NCI-H2196 treated with DMSO at 0.1 percent for 48 hours (cell line): ENCODE measurements around the gene INPPL1.
"Not testable (repeated sequence)": the region's sequence is repeated elsewhere in the genome, so short reads cannot be mapped to it uniquely, and the experiment has no call there.

ENCODE experiments used
- DNase-seq: peaks from one replicate; lab custom pipeline; 2025; ENCODE audit not compliant: unreplicated experiment; lab: John Stamatoyannopoulos, UW

Gene INPPL1

DNA sequence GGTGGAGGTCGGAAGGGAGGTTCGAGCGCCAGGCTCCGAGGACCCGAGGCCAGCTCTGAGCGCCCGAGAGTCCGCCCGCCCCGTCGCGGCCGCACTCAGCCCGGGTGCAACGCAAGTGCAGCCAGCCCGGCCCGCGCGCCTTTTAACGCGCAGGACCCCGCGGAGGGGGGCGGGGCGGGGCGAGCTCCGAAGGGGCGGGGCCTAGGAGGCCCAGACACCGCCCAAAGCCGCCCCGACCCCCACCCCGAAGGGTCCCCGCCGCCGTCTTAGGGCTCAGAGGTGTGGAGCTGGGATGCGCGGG lies 19.4 kb downstream of the INPPL1 start, which contains the start of gene PHOX2A:
TSS of gene PHOX2A (minus strand) at position 117 of the 301 bp plus-strand sequence. CDS start 172 bp downstream, outside the sequence.
- no peak for DNase-seq

DNA sequence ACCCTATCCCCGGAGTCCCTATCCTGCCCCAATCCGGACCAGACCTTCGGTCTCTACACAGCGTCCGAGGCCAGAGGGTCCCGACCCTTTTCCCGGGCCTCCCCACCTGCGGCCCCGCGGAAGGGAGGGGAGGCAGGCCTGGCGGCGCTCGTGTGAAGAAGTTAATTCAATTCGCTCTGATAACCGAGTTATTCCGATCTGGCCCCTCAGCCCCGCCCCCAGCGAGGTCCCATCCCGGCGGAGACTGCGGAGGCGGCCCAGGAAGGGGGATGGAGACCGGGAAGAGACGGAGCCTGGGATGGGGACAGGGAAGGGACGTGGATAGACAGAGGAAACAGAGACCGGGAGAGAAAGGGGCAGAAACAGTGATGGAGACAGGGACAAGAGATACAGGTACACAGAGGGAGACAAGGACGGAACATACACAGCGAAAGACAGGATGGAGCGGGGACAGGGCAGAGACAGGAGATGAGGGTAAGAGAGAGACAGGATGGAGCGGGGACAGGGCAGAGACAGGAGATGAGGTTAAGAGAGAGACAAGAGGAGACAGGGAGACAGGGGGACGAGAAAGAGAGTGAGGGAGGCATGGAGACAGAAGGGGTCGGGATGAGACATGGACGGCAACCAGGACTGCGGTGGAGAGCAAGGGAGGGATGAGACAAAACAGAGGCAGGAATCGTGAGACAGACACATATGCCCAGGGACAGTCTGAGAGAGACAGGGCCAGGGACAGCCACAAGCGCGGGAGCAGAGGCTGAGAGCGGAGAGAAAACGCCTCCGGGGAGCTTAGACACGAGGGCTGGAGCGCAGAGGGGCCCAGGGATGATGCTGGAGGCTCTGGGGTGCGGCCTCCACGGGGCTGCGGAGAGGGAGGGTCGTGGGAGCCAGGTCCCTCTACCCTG lies 20.0 kb downstream of the INPPL1 start:
- DNase-seq: no peak

DNA sequence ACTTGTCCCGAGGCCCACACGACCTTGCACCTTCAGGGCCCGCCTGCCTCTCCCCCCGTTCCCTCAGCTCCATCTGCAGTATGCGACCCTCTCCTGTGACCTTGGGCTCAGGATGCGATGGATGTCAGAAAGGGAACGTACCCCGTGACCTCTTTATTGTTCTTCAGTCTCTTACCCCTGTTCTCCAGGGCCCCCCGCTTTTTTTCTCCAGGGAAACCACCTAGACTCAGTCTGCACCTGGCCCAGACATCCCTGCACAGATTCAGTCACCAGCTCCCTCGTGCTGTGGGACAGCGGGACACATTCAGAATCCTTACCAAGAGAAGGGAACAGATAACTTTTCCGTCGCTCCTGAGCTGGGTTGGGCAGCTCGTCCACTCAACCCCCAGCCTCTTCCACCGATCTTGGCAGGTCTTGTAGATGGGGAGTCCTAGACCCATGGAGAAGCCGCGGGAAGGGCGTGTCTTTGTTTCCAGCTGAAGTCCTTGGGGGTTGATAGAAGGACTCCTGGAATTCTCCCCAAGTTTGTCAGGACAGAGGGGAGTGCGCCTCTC lies 20.8 kb downstream of the INPPL1 start:
- no peak for DNase-seq

DNA sequence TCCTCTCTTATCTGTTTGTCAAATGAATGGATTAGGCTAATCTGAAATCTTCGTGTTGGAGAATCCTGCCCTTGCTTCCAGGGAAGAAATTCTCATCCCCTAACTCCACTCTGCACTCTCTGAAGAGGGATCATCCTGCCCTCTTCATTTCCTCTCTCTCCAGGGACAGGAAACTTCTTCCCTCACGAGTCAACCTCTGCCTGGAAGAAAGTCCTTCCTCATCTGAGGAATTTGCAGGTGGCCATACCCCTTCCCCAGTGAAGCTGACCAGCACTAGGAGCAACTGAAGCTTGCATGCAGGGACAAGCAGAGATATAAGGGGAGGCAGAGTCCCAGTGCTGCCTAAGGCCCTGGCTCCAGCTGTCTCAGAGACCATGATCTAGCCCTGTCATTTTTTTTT lies 23.0 kb downstream of the INPPL1 start:
- DNase-seq: no peak

DNA sequence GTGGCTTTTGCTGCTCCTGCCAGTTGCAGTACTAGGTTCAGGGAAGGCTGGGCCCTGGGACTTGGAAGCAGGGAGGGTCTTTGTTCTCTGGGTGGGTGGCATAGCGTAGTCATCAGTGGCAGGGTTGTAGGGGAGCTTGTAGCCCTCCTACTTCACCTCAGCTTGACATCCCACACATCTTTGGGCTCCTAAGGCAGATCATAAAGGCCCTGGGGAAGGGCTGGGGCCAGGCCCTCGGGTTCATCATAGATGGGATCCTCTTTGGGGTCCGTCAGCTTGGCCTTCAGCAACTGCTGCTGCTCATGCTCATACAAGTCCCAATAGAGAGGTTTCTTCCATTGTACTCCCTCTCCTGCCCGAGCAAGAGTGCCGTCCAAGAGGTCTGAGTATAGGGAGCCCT lies 25.4 kb downstream of the INPPL1 start:
- no peak for DNase-seq

DNA sequence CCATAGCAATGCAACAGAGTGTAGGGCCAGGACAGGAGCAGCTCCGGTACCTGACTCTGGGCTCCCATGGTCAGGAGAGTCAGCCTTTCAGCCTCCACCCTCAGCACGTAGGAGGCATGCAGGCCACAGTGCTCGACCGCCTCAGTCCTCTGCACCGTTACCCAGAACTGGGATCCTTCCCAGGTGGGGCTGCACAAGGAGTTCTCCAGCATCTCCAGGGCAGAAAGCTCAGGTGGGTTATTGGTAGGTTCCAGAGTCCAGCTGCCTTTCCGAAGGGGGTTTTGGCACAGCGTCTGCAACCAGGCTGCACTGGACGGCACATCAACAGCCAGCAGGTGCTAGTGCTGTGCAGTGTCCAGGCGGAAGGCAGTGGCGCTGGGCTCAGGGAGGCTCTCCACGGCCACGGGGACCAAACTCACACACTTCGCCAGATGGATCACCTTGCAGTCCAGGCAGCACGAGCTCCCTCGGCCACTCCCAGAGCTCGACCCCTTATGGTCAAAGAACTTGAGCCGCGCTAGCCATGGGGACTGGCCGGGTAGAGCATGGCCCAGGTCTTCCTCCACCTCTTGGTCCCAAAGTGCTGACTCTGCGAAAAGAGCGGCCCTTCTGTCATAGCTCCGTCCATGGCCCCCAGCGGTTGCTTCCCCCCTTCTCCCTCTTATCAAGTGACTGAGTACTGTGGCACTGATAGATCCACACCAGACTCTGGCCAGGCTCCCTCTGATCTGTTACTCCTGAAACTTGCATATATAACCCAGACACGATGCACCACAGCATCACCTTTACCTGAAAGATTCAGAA lies 26.3 kb downstream of the INPPL1 start:
- no peak for DNase-seq

DNA sequence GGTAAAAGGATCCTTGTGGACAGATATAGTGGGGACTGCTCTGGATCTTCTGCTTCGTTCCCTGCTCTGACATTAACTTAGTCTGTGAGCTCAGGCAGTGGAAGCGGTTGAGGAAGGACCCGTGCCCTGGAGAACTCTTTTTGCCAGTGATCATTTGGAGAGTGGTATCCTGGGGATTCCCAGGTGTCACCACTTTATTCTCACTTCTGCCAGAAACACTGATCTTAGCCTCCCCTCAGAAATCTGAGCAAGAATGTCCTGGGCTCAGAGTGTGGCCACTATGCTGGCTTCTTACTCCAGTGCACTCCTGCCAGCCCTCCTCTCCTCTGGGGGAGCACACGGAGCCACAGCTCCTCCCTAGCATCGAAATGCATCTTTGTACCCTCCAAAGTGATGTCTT lies 27.0 kb downstream of the INPPL1 start:
- no peak for DNase-seq

DNA sequence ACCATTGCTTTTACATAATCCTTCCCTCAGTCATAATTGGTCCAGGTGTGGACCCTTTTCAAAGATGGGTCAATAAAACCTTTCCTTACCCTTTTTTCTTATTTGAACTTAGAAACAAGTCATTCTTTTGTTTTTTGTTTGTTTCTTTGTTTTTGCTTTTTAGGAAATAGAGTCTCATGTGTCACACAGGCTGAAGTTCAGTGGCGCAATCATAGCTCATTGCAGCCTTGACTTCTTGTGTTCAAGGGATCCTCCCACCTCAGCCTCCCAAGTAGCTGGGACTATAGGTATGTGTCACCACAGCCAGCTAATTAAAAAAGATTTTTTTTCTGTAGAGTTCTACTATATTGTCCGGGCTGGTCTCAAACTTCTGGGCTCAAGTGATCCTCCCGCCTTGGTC lies 28.8 kb downstream of the INPPL1 start:
- no peak for DNase-seq

DNA sequence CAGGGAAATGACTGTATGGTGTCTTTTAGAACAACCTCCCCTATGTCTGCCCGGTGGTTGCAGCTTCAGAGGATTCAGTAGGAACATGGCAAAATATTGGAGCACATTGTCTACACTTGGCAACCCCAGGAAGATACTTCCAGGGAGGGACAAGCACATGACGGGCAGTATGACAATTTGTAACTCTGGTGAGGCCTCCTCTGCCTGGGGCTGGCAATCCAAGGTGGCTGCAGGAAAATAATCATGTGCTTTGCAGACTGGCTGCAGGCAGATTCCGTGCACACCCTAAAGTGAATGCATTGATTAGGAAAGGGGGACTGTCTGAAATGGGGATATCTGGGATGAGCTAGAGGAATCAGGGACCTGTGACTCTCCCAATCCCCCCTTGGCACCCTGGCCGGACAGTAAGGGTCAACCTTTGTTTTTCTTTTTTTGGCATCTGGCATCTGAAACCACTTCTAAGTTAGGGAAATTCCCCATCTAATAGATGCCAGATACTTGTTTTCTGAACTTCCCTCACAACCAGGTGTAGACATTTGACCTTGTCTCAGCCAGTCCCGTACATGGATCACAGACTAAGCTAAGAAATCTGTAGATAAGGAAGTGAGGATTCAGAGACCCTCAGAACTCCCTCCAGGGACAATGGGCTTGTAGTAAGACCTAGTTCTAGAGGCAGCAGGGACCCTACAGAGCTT lies 29.9 kb downstream of the INPPL1 start:
- no peak for DNase-seq

DNA sequence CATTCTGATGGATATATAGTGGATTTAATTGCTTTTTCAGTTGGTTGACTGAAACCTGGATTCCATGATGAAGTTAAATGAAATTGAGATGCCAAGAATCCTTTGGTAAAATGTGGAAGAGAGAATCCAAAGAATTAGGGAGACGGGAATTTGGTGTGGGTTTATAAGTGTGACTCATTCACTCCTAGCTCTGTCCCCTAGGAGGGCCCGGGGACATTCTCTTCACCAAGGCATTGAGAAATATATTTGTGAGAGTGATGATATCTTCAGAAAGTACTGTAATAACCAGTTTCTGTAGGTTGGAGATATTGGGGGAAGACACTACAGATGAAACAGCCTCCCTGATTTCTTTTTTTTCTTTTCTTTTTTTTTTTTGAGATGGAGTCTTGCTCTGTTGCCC lies 33.0 kb downstream of the INPPL1 start:
- no peak for DNase-seq

DNA sequence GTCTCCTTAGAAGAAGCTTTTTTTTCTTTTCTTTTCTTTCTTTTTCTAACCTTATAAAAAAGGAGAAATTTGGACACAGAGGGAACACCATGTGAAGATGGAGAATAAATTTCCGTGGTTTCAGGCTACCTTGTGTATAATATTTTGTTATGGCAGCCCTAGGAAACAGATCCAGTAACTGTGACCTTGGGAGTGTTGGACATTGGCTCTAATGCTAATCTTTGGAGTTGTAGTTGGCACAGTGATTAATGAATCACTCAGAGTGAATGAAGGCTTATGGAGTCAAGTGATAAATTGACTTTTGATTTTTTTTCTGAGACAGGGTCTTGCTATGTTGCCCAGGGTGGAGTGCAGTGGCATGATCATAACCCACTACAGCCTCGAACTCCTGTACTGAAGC lies 34.9 kb downstream of the INPPL1 start:
- no peak for DNase-seq

DNA sequence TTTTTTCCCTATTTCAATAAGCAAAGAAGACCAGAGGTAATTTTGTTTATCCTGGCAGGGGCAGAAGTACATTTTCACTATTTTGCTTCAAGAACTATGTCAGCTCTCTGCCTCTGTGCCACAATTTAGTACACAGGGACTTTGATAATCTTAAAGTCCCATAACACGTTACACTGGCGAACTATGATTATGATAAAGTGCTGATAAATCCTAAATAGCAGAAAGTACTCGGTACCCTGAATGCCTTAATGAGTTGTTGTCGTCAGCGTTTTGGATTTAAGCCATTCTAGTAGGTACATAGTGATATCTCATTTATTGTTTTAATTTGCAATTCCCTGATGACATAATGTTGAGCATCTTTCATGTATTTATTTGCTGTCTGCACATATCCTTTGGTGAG lies 36.0 kb downstream of the INPPL1 start:
- DNase-seq: no peak

DNA sequence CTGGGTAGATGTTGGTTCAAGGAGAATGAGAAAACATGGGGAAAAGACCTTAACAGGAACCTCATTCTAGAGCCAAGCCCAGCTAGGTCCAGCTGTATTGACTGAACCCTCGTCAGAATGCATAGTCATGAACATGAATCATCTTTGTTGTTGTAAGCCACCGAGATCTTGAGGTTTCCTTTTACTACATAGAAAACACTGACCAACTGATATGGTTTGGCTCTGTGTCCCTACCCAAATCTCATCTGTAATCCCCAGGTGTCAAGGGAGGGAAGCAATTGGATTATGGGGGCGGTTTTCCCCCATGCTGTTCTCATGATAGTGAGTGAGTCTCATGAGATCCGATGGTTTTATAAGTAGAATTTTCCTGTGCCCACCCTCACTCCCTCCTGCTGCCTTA lies 38.8 kb downstream of the INPPL1 start:
- no peak for DNase-seq

DNA sequence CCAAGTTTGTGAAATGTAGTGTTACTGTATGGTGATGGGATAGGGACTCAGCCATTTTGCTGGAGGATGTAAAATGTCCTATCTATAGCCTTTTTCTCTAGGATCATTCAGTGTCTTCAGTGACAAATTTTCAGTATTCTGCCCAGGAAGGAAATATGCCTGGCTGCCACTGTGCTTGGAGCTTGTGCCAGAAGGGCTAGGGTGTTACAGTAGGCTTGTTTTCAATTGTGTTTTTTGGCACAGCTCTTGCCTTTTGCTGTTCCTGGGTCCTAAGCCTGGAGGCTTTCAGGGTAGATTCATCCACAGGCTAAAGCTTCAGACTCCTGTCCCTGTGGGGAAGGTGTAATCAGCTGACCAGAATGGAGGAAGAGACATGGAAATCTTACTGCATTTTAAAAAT lies 41.4 kb downstream of the INPPL1 start:
- DNase-seq: no peak

DNA sequence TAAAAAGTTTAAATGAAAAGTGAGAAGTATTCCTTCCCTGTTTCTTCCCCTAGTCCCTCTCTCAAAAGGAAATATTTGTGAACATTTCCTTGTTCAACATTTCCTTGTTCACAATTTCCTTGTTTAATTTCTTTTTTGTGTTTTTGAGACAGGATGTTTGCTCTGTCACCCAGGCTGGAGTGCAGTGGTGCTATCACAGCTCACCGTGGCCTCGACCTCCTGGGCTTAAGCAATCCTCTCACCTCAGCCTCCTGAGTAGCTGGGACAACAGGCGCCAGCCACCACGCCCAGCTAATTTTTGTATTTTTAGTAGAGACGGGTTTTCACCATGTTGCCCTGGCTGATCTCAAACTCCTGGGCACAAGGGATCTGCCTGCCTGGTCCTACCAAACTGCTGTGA lies 42.4 kb downstream of the INPPL1 start:
- DNase-seq: not testable (repeated sequence)

DNA sequence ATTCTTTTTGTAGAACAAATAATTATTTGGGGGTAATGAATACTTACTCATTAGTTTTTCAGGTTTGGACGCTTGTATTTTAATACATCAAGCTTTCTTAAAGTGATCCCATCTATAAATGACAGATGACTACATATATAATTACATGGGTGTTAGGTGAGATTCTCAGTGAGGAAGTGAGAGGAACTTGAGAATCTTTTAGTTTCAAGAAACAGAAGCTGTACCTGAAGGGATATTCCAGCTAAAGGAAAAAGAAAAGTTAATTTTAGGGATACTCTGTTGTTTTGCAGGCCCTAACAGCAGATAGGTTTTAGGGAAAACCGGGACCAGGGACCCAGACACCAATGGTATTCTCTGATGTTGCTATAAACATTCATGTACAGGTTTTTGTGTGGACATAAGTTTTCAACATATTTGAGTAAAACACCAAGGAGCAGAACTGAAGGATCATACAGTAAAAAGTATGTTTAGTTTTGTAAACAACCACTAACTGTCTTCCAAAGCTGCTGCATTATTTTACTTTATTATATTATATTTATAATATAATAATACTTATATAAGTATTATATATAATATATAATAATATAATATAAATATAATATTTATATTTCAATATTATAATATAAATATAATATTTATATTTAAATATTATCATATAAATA lies 43.5 kb downstream of the INPPL1 start:
- no peak for DNase-seq

DNA sequence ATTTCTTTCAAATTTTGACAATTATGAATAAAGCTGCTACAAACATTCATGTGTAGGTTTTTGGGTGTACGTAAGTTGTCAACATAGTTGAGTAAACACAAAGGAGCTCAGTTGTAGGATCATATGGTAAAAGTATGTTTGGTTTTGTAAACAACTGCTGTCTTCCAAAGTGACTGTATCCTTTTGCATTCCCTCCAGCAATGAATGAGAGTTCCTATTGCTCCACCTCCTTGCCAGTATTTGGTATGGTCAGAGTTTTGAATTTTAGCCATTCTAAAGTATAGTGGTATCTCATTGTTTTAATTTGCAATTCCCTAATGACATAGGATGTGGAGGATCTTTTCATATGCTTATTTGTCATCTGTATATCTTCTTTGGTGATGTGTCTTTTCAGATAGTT lies 47.4 kb downstream of the INPPL1 start:
- no peak for DNase-seq

DNA sequence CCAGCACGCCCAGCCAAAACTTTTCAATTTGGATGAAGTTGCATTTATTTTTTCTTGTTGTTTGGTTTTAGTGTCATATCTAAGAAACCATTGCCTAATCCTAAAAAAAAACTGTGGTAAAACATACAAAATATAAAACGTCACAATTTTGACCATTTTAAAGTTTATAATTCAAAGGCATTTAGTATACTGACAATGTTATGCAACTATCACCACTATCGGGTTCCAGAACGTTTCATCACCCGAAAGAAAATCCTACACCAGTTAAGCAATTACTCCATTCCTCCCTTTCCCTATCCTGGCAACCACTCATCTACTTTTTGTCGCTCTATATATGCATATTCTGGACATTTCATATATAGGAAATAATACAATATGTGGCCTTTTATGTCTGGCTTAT lies 49.9 kb downstream of the INPPL1 start:
- no peak for DNase-seq

DNA sequence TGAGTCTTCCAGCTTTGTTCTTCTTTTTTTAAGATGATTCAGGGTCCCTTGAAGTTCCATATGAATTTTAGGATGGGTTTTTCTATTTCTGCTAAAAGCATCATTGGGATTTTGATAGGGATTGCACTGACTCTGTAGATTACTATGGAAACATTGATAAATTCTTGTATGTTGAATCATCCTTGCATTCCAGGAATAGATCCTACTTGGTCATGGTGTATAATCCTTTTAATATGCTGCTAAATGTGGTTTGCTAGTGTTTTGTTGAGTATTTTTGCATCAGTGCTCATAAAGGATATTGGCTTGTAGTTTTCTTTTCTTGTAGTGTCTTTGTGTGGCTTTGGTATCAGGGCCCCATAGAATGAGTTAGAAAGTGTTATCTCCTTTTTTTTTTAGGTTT lies 54.3 kb downstream of the INPPL1 start:
- DNase-seq: no peak

DNA sequence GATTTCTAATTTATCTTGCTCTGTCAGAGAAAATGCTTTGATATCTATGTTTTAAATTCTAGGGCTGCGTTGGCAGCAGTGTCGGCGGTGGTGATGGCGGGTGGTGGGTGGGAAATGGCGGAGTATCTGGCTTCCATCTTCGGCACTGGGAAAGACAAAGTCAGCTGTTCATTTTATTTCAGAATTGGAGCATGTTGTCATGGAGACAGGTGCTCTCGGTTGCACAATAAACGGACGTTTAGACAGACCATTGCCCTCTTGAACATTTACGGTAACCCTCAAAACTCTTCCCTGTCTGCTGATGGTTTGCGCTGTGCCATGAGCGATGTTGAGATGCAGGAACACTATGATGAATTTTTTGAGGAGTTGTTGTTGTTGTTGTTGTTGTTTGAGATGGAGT lies 55.5 kb downstream of the INPPL1 start:
- DNase-seq: no peak

DNA sequence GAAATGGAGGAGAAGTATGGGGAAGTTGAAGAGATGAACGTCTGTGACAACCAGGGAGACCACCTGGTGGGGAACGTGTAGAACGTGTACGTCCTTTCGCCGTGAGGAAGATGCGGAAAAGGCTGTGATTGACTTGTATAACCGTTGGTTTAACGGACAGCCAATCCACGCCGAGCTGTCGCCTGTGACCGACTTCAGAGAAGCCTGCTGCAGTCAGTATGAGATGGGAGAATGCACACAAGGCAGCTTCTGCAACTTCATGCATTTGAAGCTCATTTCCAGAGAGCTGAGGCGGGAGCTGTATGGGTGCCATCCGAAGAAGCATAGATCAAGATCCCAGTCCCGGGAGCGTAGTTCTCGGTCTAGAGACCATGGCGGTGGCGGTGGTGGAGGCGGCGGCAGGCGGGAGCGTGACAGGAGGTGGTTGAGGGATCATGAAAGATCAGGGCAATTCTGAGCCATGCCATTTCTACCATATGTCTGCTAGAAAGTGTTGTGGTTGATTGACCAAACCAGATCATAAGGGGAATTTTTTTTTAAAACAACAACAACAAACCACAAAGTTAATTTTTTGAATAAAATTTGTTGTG lies 56.3 kb downstream of the INPPL1 start:
- no peak for DNase-seq
